Measurements from ENCODE around the gene WNT8B.

Gene WNT8B

GRCh38 chr10:100483876-100484666, 21.3 kb downstream of the WNT8B start:
- DNase-seq (ENCODE audit: low read depth in 2 of 2) = no peak

DNA sequence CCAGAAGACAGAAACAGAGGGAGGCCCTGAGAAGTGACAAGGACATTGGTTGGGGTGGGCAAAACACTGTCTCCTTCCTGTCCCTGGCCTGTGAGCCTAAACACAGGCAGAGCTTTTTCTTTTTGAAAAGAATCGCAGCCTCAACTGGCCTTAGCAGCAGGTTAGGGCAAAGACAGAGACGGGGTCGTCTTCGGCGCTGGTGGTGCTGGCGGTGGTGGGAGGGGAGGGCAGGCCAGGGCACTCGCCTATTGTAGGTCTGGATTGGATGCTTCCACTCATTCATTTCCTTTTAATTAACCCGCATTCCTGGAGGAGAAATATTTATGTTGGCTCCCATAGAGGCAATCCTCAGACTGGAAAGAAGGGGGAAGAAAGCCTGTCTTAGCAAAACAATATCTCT, 22.6 kb downstream of the WNT8B start:
- no peak for DNase-seq (ENCODE audit: low read depth in 2 of 2)

DNA sequence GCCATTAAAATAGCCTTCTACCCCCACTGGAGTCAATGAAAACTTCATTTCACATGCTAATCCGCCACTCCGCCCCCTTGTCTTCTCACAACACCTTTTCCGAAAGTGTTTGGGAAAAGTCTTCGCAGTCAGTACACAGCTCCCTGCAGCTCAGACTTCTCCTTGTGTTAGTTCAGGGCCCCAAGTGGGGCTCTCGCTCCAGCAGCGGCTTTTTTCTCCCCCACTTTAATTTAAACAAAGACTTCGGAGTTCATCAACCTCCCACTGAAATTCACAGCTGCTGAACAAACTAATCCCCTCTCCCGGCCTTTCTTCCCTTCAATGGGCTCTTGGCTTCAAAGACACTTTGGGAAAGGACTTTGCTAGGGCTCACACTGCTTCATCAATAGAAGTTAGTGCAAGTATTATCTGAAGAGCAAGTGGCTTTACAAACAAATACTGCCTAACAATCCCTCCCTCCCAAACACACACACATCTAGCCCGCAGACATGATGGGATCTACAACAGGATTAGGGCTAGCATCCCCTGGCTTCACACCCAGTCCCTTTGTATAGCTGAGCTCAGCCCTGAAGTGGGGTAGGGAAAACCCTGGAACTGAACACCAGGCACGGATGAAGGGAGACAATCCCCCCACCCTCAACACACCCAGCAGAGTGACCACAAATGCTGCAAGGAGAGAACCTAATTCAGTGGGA, 23.1 kb downstream of the WNT8B start:
- DNase-seq (ENCODE audit: low read depth in 2 of 2) = no peak

- no peak for DNase-seq (ENCODE audit: low read depth in 2 of 2)
These were observed 24.7 kb downstream of the WNT8B start for GRCh38 chr10:100487529-100487928.

DNA sequence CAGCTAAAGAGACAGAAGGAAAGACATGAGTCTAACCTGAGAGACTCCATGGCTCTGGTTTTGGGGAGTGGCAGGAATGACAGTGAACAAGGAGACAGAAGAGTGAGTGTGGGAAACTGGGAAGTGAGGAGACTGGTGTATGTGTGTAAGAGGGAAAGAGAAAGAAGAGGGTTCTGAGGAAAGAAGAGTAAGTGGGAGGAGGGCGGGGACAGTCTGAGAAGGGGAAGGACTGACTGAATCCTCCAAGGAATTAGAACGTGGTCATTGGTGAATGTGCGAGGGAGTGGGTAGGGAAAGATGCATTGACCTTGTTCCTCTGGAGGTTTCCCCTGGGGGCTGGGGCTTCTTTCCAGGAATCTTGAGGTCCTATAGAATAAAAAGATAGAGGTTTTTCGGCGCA, 26.6 kb downstream of the WNT8B start:
- no peak for DNase-seq (ENCODE audit: low read depth in 2 of 2)

DNA sequence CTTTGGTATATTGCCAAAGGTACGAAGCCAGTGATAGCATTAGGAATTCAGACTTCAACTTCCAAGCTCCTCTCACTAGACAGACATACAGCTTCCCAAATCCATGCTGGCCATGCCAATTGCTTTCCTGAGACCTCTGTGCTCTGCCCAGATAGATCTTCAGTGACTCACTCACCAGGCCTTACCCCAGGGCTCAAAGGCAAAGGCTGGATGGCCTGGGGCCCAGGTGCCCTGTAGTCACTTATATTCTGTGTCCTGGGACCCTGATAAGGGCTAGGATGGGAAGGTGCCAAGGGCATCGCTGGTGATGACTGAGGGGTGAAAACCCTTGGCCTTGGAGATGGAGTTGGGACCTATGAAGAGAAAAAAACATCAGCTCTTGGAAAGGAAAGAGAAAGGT, 27.7 kb downstream of the WNT8B start:
- no peak for DNase-seq (ENCODE audit: low read depth in 2 of 2)

- DNase-seq (ENCODE audit: low read depth in 2 of 2) = no peak
These were observed 33.8 kb downstream of the WNT8B start for GRCh38 chr10:100496567-100496966.

- DNase-seq (ENCODE audit: low read depth in 2 of 2) = no peak
These were observed 35.2 kb downstream of the WNT8B start for GRCh38 chr10:100498059-100498458.

- no peak for DNase-seq (ENCODE audit: low read depth in 2 of 2)
These were observed 38.6 kb downstream of the WNT8B start for GRCh38 chr10:100501423-100501822.

GRCh38 chr10:100502926-100503494, 40.2 kb downstream of the WNT8B start:
- DNase-seq (ENCODE audit: low read depth in 2 of 2) = no peak

DNA sequence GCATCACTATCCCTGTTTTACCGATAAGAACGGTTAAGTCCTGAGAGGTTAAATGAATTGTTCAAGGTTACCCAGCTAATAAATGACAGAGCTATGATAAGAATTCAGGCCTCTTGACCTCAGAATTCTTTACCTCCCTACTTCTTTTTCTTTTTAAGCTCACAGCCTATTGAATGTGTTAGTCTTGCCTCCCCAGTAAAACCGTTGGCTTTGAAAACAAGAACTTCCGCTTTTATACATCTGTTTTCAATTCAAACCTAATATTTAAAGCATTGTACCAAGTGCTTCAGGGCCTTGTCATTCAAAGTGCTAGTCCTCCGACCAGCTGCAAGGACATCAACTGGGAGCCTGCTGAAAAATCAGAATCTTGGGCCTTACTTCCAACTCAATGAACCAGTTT, 41.3 kb downstream of the WNT8B start:
- no peak for DNase-seq (ENCODE audit: low read depth in 2 of 2)

GRCh38 chr10:100505164-100505563, 42.4 kb downstream of the WNT8B start:
- no peak for DNase-seq (ENCODE audit: low read depth in 2 of 2)

GRCh38 chr10:100506596-100507356, 44.0 kb downstream of the WNT8B start:
- no peak for DNase-seq (ENCODE audit: low read depth in 2 of 2)

DNA sequence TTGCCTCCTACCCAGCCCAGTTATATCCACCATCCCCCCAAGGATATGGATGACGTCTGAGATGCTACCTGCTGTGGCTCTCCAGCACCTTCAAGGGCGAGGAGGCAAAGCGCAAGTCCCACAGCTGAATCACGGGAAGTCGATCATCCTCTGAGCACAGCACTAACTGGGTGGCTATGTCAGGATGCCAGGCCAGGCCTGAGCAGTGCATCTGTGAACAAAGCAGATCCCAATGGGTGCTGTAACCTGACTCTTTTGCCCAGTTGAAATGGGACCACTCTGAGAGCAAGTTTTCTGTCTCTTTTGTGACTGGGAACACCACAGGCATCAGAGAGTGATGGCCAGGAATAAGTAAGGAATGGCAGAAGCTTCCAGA, 44.5 kb downstream of the WNT8B start:
- no peak for DNase-seq (ENCODE audit: low read depth in 2 of 2)

DNA sequence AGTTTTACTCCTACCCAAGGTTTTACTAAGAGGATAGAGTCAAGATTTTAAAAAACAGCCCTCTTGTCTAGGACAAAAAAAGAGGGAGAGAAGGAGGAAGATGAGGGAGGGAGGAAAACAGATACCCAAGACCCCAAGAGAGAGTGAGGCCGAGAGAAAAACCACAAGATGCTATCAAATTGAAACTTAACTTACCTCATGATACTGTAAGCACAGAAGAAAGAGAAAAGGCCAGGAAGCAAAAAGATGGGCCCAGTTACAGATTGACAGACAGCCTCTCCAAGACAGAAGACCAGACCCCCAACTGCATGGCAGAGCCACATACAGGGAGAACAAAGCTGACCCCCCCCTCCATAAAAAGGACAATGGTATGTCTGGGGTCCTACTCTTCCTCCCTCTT, 45.5 kb downstream of the WNT8B start:
- DNase-seq (ENCODE audit: low read depth in 2 of 2) = no peak

DNA sequence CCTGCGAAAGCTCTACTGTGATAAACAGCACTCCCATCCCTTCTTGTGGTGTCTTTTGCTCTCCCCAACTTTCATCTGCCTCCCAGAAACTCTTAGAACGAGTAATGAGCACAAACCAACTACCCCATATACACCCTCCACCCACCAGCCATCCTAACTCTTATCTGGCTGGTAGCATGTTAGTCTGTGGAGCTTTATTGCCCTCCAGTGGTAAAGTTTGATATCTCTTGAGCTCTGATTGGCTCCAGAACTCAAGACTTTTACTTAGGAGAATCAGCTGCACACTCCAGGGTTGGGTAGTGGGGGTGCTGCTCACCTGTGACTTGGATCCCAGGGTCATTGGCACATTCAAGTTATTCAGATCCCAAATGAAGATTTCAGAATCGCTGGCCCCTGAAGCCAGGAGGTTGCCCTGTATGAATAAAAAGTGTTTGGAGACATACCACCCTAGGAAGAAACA, 45.9 kb downstream of the WNT8B start:
- DNase-seq (ENCODE audit: low read depth in 2 of 2) = peak in 1 of 2 donors; percentile 34

DNA sequence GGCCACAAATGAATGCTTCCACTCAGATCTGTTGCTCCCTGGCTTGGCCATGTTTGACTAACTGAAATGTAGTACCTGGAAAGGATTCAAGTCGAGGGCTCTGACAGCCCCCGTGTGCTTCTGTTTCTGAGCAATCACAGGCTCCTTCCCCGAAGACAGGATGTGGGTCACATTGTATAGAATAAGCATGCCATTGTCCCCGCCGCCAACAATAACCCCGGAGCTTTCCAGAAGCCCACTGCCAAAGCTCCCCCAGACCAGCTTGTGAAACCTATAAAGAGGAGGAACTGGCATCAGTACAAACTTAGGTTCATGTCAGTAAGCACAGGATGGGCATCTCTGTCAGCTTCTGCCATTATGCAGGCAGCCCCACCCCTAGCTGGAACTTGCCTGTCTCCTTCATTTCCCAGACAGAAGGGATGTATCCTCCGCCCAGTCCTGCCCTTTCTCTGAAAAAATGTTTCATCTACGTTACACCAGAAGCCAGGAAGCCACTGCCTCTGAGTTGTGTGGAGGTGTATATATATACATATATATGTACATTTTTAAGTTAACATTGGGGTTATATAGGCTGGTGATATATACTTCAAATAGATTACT, 46.5 kb downstream of the WNT8B start:
- DNase-seq (ENCODE audit: low read depth in 2 of 2) = peak in 1 of 2 donors; percentile 53

GRCh38 chr10:100510533-100511308, 47.9 kb downstream of the WNT8B start:
- peak; percentile 57 to 59 for DNase-seq (ENCODE audit: low read depth in 2 of 2)

DNA sequence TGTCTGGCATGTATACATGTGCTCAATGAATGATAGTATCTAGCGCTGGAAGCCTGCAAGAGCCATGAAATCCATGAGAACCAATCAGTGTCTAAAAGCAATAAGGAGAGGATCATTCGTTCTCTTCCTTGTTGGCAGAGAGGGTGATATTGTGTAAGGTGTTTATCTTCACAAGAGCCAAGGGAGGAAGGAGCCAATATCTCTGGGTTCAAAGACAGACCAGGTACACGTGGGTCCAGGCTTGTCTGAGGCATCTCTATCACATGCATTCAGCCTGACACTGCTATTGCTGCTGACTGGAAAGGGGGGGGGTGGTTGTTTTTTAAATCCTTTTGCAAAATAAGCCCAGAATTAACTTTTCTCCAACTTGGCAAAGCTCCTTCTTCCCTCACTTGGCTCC, 52.8 kb downstream of the WNT8B start:
- DNase-seq (ENCODE audit: low read depth in 2 of 2) = no peak

DNA sequence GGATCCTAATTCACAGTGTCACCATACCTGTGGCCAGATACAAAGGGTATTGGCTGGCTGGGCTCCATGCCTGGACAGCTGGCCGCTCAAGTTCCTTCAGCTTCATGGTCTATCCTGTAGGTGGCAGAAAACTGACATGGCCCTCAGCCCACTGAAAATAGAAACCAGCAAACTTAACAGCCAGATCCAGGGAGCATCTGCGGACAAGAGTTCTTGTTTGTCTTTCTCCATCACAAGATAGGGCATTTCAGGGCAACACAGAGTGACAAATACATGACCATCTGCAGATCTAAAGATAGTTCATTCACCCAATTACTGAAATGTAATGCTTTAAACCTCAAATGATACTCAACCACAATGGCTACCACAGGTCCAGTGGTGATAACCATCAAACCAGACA, 54.0 kb downstream of the WNT8B start:
- DNase-seq (ENCODE audit: low read depth in 2 of 2) = no peak

- DNase-seq (ENCODE audit: low read depth in 2 of 2) = peak in 1 of 2 donors; percentile 54
These were observed 56.0 kb downstream of the WNT8B start for GRCh38 chr10:100518761-100519241.

Data from stimulated activated CD4-positive, alpha-beta T cell treated with anti-CD3 and anti-CD28 coated beads, Interleukin-15, amount 100 ng/mL, for 48 hours (primary cell).